Natural killer cell (primary cell): ENCODE results near the gene GPC5. TPM values are rescaled to one million over a fixed set of nuclear protein-coding genes. Genes with fewer than 3 reads are reported as not detected.
"Not testable (repeated sequence)": the region's sequence is repeated elsewhere in the genome, so short reads cannot be mapped to it uniquely, and the experiment has no call there.

Experiments
- ATAC-seq, 3 donors: fragments of 150-1000 bp in 2 of 3; fragments of 200-7000 bp in 1 of 3; cut with Tn5 transposase; 1 replicate in 1 of 3; 2 replicates in 2 of 3; pipeline ENCODE4 v1.10.0; 2021; ENCODE audit warnings: mild to moderate bottlenecking in 2 of 3, moderate library complexity in 2 of 3
- DNase-seq, 2 donors: peaks; one replicate each; pipeline versions ENCODE4 v3.0.0 to v3.0.0-alpha.2; 2013 to 2021; ENCODE audit warnings: mixed read lengths in 1 of 2
- H3K27ac ChIP-seq: one replicate; pipeline ENCODE4 v1.5.1; 2013; ENCODE audit warnings: mild to moderate bottlenecking, low read length
- H3K27me3 ChIP-seq: one replicate; pipeline ENCODE4 v1.6.1; 2013; ENCODE audit warnings: low read length; ENCODE audit not compliant: control insufficient read depth, insufficient read depth
- H3K36me3 ChIP-seq: one replicate; pipeline ENCODE4 v1.6.1; 2013; ENCODE audit warnings: low read length; ENCODE audit not compliant: control insufficient read depth, insufficient read depth
- H3K4me1 ChIP-seq: one replicate; pipeline ENCODE4 v1.6.1; 2013; ENCODE audit warnings: low read length; ENCODE audit not compliant: control insufficient read depth, insufficient read depth
- H3K4me3 ChIP-seq: one replicate; pipeline ENCODE4 v1.5.1; 2013; ENCODE audit warnings: low read length
- H3K9me3 ChIP-seq: one replicate; pipeline ENCODE4 v1.6.1; 2013; ENCODE audit warnings: low read length; ENCODE audit not compliant: control insufficient read depth, insufficient read depth
- H3K27ac Mint-ChIP-seq, 2 donors: one replicate each; pipeline ENCODE4 v1.8.0; 2022; ENCODE audit warnings: mild to moderate bottlenecking in 2 of 2, mixed read lengths in 2 of 2, moderate library complexity in 1 of 2
- H3K27me3 Mint-ChIP-seq, 2 donors: one replicate each; pipeline ENCODE4 v1.8.0; 2022; ENCODE audit warnings: low read depth in 2 of 2, mixed read lengths in 2 of 2
- H3K36me3 Mint-ChIP-seq: one replicate; pipeline ENCODE4 v1.8.0; 2022; ENCODE audit warnings: mixed read lengths
- H3K4me1 Mint-ChIP-seq, 2 donors: one replicate each; pipeline ENCODE4 v1.8.0; 2022; ENCODE audit warnings: mixed read lengths in 2 of 2
- H3K4me3 Mint-ChIP-seq: one replicate; pipeline ENCODE4 v1.8.0; 2022; ENCODE audit warnings: mild to moderate bottlenecking, moderate library complexity, mixed read lengths
- H3K9me3 Mint-ChIP-seq, 2 donors: one replicate each; pipeline ENCODE4 v1.8.0; 2022; ENCODE audit warnings: mixed read lengths in 2 of 2
- CTCF ChIP-seq: fragments of 200-600 bp; IDR thresholded peaks from one replicate; pipeline ENCODE4 v1.8.0; 2022; ENCODE audit warnings: antibody characterized with exemption
- WGBS: methylation state at CpG from one replicate; pipeline ENCODE4 v1.1.7; 2013; ENCODE audit warnings: missing lambda C conversion rate; ENCODE audit not compliant: insufficient coverage; 5-methylcytosine and 5-hydroxymethylcytosine counted together
- intact Hi-C: fragments of 100-400 bp; cut with micrococcal nuclease; formaldehyde crosslinking; loops from one replicate; pipeline ENCODE4 v1.14.2; 2022
- total RNA-seq, 4 donors: library from RNA; stranded (reverse); fragments of 120-200 nt in 1 of 4; gene quantifications; one replicate each; pipeline versions ENCODE4 v1.2.3 to v1.2.4, GENCODE V29; 2013 to 2022

GPC5 gene
- total RNA-seq, 3 donors from 2014 or later (not counting 1 experiment from before 2014, with no cell fraction given) = not detected

DNA sequence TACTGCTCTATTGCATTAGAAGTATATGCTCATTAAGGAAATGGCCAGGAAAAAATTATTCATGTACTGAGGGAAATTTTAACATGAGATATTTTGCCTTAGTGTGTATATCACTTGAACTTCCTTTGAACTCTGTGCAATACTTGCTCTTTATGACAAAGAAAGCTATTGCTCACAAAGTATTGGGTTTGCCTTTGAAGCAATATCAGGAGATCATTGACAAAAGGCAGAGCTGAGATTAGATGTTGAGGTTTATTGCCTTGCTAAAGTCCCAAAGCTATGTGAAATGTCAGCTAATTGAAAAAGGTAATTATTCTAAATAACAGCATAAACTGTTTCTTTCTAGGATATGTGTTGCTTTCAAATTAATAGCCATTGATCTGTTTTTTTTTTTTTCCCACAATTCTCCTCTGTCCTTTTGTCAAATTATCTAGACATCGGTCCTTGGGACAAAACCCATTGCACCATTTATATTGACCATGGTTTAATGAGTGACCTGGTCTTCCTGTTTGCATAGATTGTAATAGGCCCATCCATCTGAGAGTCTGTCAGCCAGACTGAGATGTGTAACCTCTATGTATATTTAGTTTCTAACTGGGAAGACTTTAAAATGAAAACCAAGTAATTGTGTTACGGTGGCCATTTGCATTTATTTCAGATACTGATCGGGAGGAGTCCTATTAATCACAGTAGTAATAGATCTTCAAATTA is 1075.5 kb downstream of the GPC5 start:
- Histone ChIP-seq H3K27ac (no peak overlapping the region), H3K4me1 (no peaks in the 10 kb centered on the region), H3K9me3 (peaks cover 2% of the 10 kb centered on the region), H3K36me3 (no peaks in the 10 kb centered on the region), H3K4me3 (no peak overlapping the region), H3K27me3 (no peaks in the 10 kb centered on the region)
- ATAC-seq (no peak), DNase-seq (no peak)
- Mint-ChIP-seq H3K27ac (no peak overlapping the region), H3K27me3 (no peaks in the 10 kb centered on the region), H3K36me3 (no peaks in the 10 kb centered on the region), H3K4me1 (no peaks in the 10 kb centered on the region), H3K9me3 (peaks cover under 1 to 2% of the 10 kb centered on the region in 2 donors), H3K4me3 (no peak overlapping the region)
- WGBS = 92% methylated on average over 2 of the region's 3 CpGs
- intact Hi-C loops = no loop called here
- no peak for TF ChIP-seq CTCF

GRCh38 chr13:92480387-92480786 is 1082.0 kb downstream of the GPC5 start:
- H3K36me3 Mint-ChIP-seq = peaks cover 8% of the 10 kb centered on the region
- peaks cover 11 to 24% of the 10 kb centered on the region in 2 donors for H3K9me3 Mint-ChIP-seq
- DNase-seq (no peak), ATAC-seq (peak in 1 of 3 donors; percentile 17)
- WGBS = no CpG with 5 or more reads among the region's 3 CpGs
- no peaks in the 10 kb centered on the region for H3K27me3 ChIP-seq
- no peak for TF ChIP-seq CTCF
- H3K27me3 Mint-ChIP-seq = no peaks in the 10 kb centered on the region
- no peak overlapping the region for H3K4me3 ChIP-seq
- no peak overlapping the region for H3K27ac Mint-ChIP-seq
- no peaks in the 10 kb centered on the region for H3K4me1 Mint-ChIP-seq
- no peak overlapping the region for H3K27ac ChIP-seq
- no peaks in the 10 kb centered on the region for H3K9me3 ChIP-seq
- H3K4me3 Mint-ChIP-seq = no peak overlapping the region
- H3K36me3 ChIP-seq = no peaks in the 10 kb centered on the region
- no peaks in the 10 kb centered on the region for H3K4me1 ChIP-seq
- intact Hi-C loops = no loop called here

- H3K27ac ChIP-seq, H3K36me3 ChIP-seq, H3K4me1 ChIP-seq, ATAC-seq, H3K27me3 ChIP-seq, H3K4me3 ChIP-seq, H3K4me1 Mint-ChIP-seq, H3K4me3 Mint-ChIP-seq, intact Hi-C loops, H3K36me3 Mint-ChIP-seq, DNase-seq, H3K27ac Mint-ChIP-seq, H3K9me3 ChIP-seq, H3K27me3 Mint-ChIP-seq: not testable (repeated sequence)
- peaks cover 11 to 24% of the 10 kb centered on the region in 2 donors for H3K9me3 Mint-ChIP-seq
- 74% methylated on average over 3 of the region's 3 CpGs for WGBS
These were observed 1084.4 kb downstream of the GPC5 start for GRCh38 chr13:92482790-92483189.

DNA sequence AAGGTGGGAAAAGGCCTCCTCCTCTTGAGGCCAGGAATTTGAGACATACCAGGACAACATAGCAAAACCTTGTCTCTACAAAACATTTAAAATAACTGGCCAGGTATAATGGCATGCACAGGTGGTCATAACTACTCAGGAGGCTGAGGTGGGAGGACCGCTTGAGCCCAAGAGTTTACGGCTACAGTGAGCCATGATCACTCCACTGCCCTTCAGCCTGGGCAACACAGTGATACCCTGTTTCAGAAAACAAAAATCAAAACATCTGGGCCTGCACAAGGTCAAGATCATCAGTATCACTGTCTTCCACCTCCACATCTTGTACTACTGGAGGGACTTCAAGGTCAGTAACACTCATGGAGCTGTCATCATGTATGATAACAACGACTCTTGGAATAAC is 1085.5 kb downstream of the GPC5 start:
- Mint-ChIP-seq H3K4me1 (no peaks in the 10 kb centered on the region), H3K4me3 (no peak overlapping the region), H3K27me3 (no peaks in the 10 kb centered on the region), H3K27ac (no peak overlapping the region), H3K9me3 (peaks cover 9 to 23% of the 10 kb centered on the region in 2 donors), H3K36me3 (peaks cover 8% of the 10 kb centered on the region)
- Histone ChIP-seq H3K4me1 (no peaks in the 10 kb centered on the region), H3K27me3 (no peaks in the 10 kb centered on the region), H3K36me3 (no peaks in the 10 kb centered on the region), H3K4me3 (no peak overlapping the region), H3K9me3 (peaks cover 2% of the 10 kb centered on the region), H3K27ac (no peak overlapping the region)
- ATAC-seq (no peak), DNase-seq (no peak)
- intact Hi-C loops = no loop called here
- no peak for TF ChIP-seq CTCF
- 100% methylated on average over 2 of the region's 3 CpGs for WGBS
